Stimulated activated CD4-positive, alpha-beta T cell treated with anti-CD3 and anti-CD28 coated beads, Interleukin-1b, Interleukin-23, amount 100 ng/mL, for 4 hours (primary cell): ENCODE measurements around the gene DDA1.
"Not testable (repeated sequence)": the region's sequence is repeated elsewhere in the genome, so short reads cannot be mapped to it uniquely, and the experiment has no call there.

Source experiments
- DNase-seq, 2 donors: peaks; one replicate each; pipeline ENCODE4 v3.0.0-alpha.2; 2020; ENCODE audit warnings: low read depth in 2 of 2

DDA1 gene

GRCh38 chr19:17286752-17287151 lies 22.6 kb upstream of the DDA1 start:
- no peak for DNase-seq

GRCh38 chr19:17289489-17289888 lies 19.9 kb upstream of the DDA1 start:
- DNase-seq = peak in 1 of 2 donors; percentile 35

GRCh38 chr19:17292301-17293074 lies 16.9 kb upstream of the DDA1 start:
- DNase-seq = peak; percentile 72 to 82

- DNase-seq = no peak
These were observed 15.8 kb upstream of the DDA1 start for GRCh38 chr19:17293605-17294004.

GRCh38 chr19:17294051-17294891 lies 15.1 kb upstream of the DDA1 start:
- DNase-seq = peak; percentile 26 to 47

GRCh38 chr19:17295551-17295950 lies 13.8 kb upstream of the DDA1 start:
- DNase-seq = not testable (repeated sequence)

GRCh38 chr19:17296273-17296672 lies 13.1 kb upstream of the DDA1 start:
- DNase-seq = no peak

- no peak for DNase-seq
These were observed 12.4 kb upstream of the DDA1 start for GRCh38 chr19:17296976-17297375.

- no peak for DNase-seq
These were observed 8.3 kb upstream of the DDA1 start for GRCh38 chr19:17300992-17301619.

- no peak for DNase-seq
These were observed 6.8 kb upstream of the DDA1 start for GRCh38 chr19:17302391-17303166.

GRCh38 chr19:17303167-17303939 lies 6.0 kb upstream of the DDA1 start, which contains the start of gene ABHD8:
Gene ABHD8, minus strand, starts transcription at chr19:17303425. Its CDS starts 1,809 bp downstream, at chr19:17301616.
- DNase-seq = peak; percentile 87 to 90

- DNase-seq = no peak
These were observed 5.5 kb upstream of the DDA1 start for GRCh38 chr19:17303940-17304267.

- DNase-seq = no peak
These were observed 4.8 kb upstream of the DDA1 start for GRCh38 chr19:17304386-17305215.

GRCh38 chr19:17305216-17305516 lies 4.2 kb upstream of the DDA1 start:
- no peak for DNase-seq

GRCh38 chr19:17305517-17306284 lies 3.7 kb upstream of the DDA1 start, which contains the start of gene MRPL34:
Gene MRPL34, plus strand, starts transcription at chr19:17305872. Its CDS starts 21 bp downstream, at chr19:17305893.
- DNase-seq = peak; percentile 85 to 87

GRCh38 chr19:17306285-17306714 lies 3.1 kb upstream of the DDA1 start:
- DNase-seq = no peak

GRCh38 chr19:17307876-17308377 lies 1.4 kb upstream of the DDA1 start:
- no peak for DNase-seq

GRCh38 chr19:17309965-17310461 lies 650 bp downstream of the DDA1 start:
- DNase-seq = no peak
